GM19463 (cell line): ENCODE data around the gene BLOC1S6.
A peak's percentile ranks its signal among the peaks of the same experiment; 100 is the strongest.

ENCODE experiments used
- ATAC-seq: cut with Tn5 transposase; IDR thresholded peaks from one replicate; pipeline ENCODE4 v1.9.1; 2021; ENCODE audit warnings: mild to moderate bottlenecking, moderate library complexity; ENCODE audit not compliant: unreplicated experiment

Gene BLOC1S6

GRCh38 chr15:45587863-45588170, 638 bp downstream of the BLOC1S6 start:
- ATAC-seq: no peak

DNA sequence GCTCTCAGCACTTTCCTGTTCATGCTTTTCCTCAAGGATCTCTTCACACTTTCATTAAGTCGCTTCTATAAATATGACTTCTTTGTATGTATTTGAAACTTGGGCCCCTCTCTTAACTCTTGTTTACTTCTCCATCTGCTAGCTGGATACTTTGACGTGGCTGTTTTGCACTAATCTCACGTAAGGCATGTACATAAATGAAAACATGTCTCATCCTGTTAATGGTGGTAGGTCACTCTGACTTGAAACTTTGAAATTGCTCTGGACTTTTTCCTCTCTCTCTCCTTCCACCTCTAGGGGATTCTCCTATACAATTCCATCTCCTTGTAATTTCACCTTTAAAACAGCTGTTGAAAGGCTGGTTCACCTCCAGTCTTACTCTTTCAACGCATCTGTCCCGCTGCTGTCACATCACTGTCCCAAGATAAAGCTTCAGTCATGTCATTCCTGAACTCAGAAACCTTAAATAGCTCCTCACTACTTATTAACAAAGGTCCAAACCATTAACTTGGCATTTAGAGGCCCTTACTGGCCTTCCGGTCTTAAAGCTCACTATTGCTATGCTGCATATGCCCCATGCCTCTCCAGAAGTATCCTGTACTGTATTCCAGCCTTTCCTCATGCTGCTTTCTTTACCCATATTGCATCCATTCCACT, 1.2 kb downstream of the BLOC1S6 start:
- ATAC-seq: no peak

DNA sequence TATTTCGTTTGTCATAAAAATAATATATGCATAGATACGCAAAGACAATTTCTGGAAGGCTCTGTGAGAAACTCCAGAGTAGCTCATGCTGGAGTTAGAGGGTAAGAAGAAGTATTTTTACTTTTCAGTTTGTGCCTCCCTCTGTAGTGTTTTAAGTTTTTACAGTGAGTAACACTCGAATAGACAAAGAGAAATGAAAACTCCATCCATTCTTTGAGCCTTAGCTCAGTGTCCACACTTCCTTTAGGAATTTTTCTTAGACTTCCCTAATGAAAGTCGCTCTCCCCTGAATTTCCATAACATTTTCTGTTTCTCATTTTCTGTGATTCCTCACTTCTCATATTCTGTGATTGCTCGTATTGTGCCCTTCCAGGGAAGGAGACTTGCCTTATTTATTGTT, 2.1 kb downstream of the BLOC1S6 start:
- no peak for ATAC-seq

GRCh38 chr15:45594319-45594718, 7.1 kb downstream of the BLOC1S6 start:
- ATAC-seq: no peak

DNA sequence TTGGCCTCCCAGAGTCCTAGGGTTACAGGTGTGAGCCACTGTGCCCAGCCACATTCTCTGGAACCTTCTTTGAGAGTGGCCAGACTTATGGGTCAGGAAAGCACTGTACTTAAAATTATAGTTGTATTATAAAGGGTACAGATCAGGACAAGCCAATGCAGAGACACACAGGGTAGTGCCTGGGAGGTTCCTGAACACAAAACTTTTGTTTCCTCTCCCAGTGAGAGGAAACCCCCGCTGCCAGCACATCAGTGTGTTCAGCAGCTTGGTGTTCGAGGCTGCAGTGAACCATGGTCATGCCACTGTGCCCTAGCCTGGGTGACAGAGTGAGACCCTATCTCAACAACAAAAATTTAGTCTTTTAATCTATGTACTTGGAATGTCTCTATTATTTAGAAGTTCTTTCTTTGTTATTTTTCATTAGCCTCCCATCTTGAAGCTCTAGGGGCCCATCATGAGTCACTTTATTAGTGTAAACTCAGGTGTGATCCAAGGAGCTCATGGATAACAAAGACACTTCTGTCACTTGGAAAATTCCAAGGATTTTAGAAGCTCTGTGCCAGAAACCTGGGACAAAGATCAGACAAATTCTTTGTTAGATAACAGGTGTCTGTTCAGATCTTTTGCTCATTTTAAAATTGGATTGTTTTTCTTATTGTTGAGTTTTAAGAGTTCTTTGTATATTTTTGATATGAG, 7.8 kb downstream of the BLOC1S6 start:
- no peak for ATAC-seq

GRCh38 chr15:45603881-45604280, 16.7 kb downstream of the BLOC1S6 start:
- no peak for ATAC-seq

DNA sequence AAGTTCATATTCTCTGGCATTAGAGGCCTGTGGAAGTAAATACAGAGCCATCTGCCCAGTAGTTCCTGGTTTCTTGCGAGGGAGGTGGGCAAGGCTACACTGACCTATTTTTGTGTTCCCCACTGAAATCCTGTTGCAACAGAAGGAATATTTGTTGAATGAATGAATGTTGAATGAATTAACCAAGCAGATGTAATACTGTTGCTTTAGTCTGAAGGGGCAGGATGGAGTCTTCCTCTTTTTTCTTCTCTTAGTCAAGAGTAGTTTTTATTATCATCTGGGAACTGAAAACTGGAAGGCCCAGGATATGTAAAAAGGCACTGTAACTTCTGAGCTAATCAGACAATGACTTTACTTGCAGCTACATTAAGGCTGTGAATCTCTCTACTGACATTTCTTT, 17.1 kb downstream of the BLOC1S6 start:
- no peak for ATAC-seq

DNA sequence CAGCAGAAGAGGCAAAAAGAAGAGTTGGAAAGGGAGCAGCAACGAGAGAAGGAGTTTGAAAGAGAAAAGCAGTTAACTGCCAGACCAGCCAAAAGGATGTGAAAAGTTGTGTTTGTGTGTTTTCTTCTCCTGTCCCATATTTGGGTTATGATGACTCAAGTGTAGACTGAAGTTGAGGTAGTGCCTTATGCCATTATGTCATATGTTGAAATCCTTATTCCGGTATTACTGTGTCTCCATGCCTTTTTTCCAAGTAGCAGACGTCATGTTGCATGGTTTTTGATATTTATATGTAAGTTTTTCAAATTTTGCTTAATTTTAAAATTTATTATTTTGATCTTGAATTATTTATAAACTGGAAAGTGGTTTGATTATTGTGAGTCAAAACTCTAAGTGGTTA, 19.2 kb downstream of the BLOC1S6 start:
- no peak for ATAC-seq

DNA sequence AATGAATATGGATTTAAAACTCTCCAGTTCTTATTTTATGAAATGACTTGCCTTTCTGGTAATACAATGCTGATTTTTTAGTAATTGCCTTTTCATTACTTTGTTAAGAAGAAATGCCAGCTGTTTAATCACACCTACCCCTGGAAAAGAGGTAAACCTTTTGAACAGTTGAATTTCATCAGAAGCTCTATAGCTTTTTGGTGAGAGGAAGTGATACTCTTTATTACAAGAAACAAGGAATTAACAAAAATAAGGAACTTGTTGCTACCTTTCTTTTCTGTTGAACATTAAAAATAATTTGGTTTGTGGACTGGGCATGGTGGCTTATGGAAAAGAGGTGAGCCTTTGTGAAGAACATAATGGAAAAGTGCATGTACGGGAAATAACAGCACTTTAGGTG, 19.7 kb downstream of the BLOC1S6 start:
- no peak for ATAC-seq

DNA sequence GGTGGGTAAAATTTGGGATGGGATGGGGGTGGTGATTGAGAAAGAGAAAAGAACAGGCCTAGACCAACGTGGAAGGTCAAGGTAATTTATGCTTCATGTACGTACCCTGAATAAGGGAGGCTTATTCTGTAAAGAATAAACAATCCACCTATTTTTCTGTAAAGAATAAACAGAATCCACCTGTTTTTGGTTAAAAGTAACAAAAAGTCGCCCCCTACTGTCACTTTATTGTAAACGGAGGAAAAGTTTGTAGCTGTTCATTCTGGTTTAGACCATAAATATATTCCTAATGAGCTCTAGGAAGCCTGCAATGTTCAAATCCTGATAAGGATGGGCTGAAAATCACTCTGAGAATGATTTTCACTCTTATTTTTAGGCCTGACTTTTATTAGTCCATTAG, 24.1 kb downstream of the BLOC1S6 start:
- ATAC-seq: no peak

DNA sequence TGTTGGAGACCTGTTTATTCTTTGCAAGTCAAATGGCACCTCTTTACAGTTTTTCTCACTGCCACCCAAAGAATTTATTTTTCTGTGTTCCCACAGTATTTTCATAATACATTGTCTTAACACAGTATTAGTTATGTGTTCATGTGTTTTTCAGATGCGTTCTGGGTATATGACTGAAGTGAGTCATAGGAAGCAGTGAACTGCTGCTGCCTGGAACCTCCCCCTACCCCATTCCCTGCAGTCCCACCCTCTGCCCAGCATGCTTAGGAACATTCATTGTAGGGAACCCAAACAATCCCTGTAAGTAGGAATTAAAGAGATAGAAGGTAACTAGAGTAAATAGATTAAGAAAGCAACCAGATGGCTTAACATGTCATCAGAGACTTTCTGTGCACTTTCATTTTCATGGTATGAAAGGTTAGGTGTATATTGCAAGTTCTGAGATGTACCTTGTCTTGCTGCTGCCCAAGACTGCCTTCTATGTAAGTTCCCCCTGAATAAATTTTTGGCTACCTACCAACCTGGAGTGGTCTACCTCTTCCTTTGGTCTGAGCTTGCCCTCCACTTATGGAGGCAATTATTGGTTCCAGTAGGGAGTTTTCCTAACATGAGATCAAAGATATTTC, 25.7 kb downstream of the BLOC1S6 start:
- ATAC-seq: no peak

- ATAC-seq: no peak
These were observed 29.7 kb downstream of the BLOC1S6 start for GRCh38 chr15:45616901-45617323.

DNA sequence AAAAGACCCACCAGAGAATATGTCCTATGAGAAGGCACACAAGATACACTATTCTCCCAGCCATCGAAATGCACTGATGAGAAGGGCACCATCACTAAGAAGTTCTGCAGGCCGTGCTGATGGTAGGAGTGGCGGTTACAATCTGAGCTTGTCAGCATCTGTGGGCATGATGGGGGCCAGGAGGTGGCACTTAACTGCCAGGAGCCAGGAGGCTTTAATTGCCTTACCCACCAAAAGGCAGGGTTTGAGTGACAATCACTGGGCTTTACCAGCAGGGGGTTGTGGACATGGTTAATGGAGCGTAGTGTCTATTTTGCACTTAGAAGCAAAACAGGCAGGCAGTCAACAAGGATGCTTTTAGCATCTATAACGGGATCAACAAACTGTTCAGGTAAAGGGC, 31.6 kb downstream of the BLOC1S6 start:
- ATAC-seq: no peak

GRCh38 chr15:45628136-45628535, 41.0 kb downstream of the BLOC1S6 start:
- no peak for ATAC-seq

DNA sequence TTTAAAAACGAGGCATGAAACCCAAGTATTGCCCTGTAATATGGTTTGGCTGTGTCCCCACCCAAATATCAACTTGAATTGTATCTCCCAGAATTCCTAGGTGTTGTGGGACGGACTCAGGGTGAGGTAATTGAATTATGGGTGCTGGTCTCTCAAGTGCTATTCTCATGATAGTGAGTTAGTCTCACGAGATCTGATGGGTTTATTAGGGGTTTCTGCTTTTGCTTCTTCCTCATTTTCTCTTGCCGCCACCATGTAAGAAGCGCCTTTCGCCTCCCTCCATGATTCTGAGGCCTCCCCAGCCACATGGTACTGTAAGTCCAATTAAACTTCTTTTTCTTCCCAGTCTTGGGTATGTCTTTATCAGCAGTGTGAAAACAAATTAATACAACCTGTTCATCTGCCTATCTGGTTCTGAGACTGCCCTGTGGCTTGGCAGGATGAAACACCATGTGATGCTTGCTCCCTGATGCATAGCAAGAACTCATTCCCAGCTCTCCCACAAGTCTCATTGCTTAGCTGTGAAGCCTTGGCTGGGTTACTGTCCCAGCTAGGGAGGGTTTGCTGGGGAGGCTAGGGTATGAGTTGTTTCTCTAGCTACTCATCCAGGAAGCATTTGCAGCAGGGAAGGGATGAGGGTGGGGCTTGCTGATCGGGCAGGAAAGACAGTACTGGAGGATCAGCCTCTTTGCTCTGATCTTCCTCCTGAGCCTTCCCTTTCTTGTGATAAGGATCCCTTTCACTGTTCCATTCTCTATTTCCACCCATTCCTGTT, 43.9 kb downstream of the BLOC1S6 start:
- ATAC-seq: no peak

DNA sequence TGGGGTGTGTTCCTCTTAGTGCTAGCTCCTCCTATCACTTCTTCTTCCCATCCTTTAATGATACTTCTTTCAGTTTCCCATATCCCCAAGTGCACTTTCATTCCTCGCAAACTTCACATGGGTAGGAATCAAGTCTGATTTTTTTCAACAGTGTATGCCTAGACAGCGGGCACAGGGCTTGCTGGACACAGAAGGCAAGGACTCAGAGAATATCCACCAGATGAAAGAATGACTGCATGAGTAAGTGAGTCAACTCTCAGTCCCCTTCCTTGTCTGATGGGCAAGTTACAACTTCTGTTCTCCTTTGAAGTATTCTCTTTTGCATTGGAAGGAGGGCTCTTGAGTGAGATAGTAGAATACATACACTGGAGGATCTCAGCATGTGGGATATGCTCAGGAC, 44.6 kb downstream of the BLOC1S6 start:
- ATAC-seq: no peak

DNA sequence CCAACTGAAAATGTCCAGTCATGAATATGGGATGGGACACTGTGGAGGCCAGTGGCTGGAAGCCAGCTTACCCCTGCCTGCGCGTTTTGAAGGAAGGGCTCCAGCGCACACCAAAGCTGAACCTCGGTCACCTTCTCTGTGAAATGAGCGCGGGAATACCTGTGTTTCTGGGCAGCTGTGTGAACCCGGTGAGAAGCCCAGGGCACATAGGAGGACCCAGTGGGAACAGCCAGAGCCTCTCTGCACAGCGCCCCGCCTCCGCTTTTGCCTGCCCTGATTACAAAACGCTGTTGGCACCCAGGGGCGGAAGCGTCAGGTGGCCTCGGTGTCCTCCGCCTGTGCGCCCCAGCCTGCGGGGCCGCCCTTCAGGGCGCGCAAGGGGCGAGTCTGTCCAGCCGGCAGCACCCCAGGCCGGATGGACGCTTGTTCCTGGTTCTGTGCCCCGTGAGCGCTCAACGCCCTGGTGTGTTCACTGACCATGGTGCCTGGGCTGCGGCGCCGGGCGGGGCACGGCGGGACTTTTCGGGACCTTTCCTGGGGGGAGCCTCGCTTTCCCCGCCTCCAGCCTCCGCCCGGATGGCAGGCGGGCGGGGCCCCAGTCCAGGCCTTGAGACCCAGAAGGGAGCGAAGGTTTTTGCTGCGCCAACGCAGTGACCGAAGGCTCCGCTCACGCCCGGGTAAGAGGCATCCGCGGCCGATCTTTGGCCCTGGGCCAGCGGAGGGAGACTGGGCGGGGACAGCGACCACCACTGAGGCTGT, 47.4 kb downstream of the BLOC1S6 start, which contains the start of gene SQOR:
Gene SQOR, plus strand, starts transcription at position 598 of the 759 bp plus-strand sequence. CDS start 23,895 bp downstream, outside the sequence.
- ATAC-seq: peak; percentile 72

GRCh38 chr15:45635191-45635638, 48.0 kb downstream of the BLOC1S6 start:
- peak; percentile 40 for ATAC-seq

DNA sequence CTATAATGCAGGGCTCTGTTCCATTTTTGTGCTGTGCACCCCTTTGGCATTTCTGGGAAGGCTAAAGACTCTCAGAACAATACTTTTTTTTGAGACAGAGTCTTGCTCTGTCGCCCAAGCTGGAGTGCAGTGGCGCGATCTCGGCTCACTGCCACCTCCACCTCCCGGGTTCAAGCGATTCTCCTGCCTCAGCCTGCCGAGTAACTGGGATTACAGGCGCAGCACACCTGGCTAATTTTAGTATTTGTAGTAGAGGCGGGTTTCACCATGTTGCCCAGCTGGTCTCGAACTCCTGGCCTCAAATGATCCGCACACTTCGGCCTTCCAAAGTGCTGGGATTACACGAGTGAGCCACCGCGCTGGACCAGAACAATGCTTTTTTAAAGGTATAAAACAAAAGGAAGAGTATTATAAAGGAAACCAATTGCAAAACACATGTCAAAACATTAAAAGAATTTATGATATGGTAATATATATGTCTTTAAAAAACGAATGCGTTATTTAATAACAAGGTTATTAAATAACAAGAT, 48.6 kb downstream of the BLOC1S6 start:
- no peak for ATAC-seq

- no peak for ATAC-seq
These were observed 50.0 kb downstream of the BLOC1S6 start for GRCh38 chr15:45637141-45637540.
